HEK293 (cell line): ENCODE measurements around the gene BPNT1.

Experiments used
- CTCF ChIA-PET: fragments of 350-600 bp; formaldehyde crosslinking; extraction: SDS; loops from one replicate; lab custom pipeline; 2021; ENCODE audit warnings: antibody characterized with exemption; lab: Yijun Ruan, JAX
- POLR2A ChIA-PET: fragments of 300-600 bp; formaldehyde crosslinking; extraction: SDS; loops from one replicate; lab custom pipeline; 2020; ENCODE audit warnings: antibody characterized with exemption, inconsistent platforms; lab: Yijun Ruan, JAX
- H3K27ac ChIP-seq: fragments of 200-500 bp; sonication (Bioruptor generic); 2 replicates; pipeline ENCODE4 v1.5.1; 2014; ENCODE audit warnings: low read depth, low read length, control low read depth, inconsistent platforms; ENCODE audit errors: extremely low read depth
- H3K36me3 ChIP-seq, 2 experiments: fragments of 200-500 bp in 1 of 2; sonication (Bioruptor generic) in 1 of 2; 1 replicate in 1 of 2; 2 replicates in 1 of 2; pipeline ENCODE4 v1.5.1; 2014 to 2017; ENCODE audit warnings: inconsistent platforms in 2 of 2, low read length in 2 of 2; ENCODE audit not compliant: control insufficient read depth in 2 of 2, insufficient read depth in 1 of 2
- H3K4me1 ChIP-seq: fragments of 200-500 bp; sonication (Bioruptor generic); 2 replicates; pipeline ENCODE4 v1.5.1; 2014; ENCODE audit warnings: mild to moderate bottlenecking, low read length, inconsistent platforms; ENCODE audit not compliant: control insufficient read depth, insufficient read depth
- H3K4me3 ChIP-seq: 2 replicates; pipeline ENCODE4 v1.5.1; 2011; ENCODE audit warnings: low read depth, mild to moderate bottlenecking, control low read depth, low read length, moderate library complexity
- H3K9me3 ChIP-seq: fragments of 200-500 bp; sonication (Bioruptor generic); 2 replicates; pipeline ENCODE4 v1.5.1; 2014; ENCODE audit warnings: low read depth, low read length, inconsistent platforms; ENCODE audit not compliant: control insufficient read depth, insufficient read depth
- HOXA7 ChIP-seq: sonication (generic); formaldehyde crosslinking; IDR thresholded peaks from 2 replicates; pipeline ENCODE4 v1.8.1; 2022; ENCODE audit warnings: missing genetic modification reagents, borderline replicate concordance
- HOXC10 ChIP-seq: sonication (generic); formaldehyde crosslinking; IDR thresholded peaks from 2 replicates; pipeline ENCODE4 v1.8.1; 2023; ENCODE audit warnings: mild to moderate bottlenecking, missing genetic modification reagents
- SCRT2 ChIP-seq: fragments of 450-650 bp; formaldehyde crosslinking; IDR thresholded peaks from 2 replicates; pipeline ENCODE4 v1.5.1; 2016; ENCODE audit warnings: missing biosample characterization, missing genetic modification characterization
- TRIM28 ChIP-seq: IDR thresholded peaks from 2 replicates; pipeline ENCODE4 v1.6.1; 2011; ENCODE audit warnings: low read length, control low read depth, borderline replicate concordance
- YY1 ChIP-seq: fragments of 450-650 bp; formaldehyde crosslinking; IDR thresholded peaks from 2 replicates; pipeline ENCODE4 v1.5.1; 2018; ENCODE audit warnings: missing biosample characterization, missing genetic modification characterization
- ZBTB49 ChIP-seq: fragments of 450-650 bp; formaldehyde crosslinking; IDR thresholded peaks from 2 replicates; pipeline ENCODE4 v1.5.1; 2016; ENCODE audit warnings: missing biosample characterization, missing genetic modification characterization, low read depth
- ZBTB7A ChIP-seq: fragments of 450-650 bp; formaldehyde crosslinking; IDR thresholded peaks from 2 replicates; pipeline ENCODE4 v1.5.1; 2016; ENCODE audit warnings: low read depth, missing biosample characterization, missing genetic modification characterization
- ZFP3 ChIP-seq: fragments of 450-650 bp; formaldehyde crosslinking; IDR thresholded peaks from 2 replicates; pipeline ENCODE4 v1.5.1; 2016; ENCODE audit warnings: low read depth, missing biosample characterization, missing genetic modification characterization
- ZIC2 ChIP-seq: fragments of 450-650 bp; formaldehyde crosslinking; IDR thresholded peaks from 2 replicates; pipeline ENCODE4 v1.5.1; 2016; ENCODE audit warnings: missing biosample characterization, missing genetic modification characterization
- ZNF248 ChIP-seq: fragments of 450-650 bp; formaldehyde crosslinking; IDR thresholded peaks from 2 replicates; pipeline ENCODE4 v1.5.1; 2017; ENCODE audit warnings: missing biosample characterization, missing genetic modification characterization
- ZNF335 ChIP-seq: fragments of 450-650 bp; formaldehyde crosslinking; conservative IDR thresholded peaks from 2 replicates; pipeline ENCODE4 v1.5.1; 2016; ENCODE audit warnings: missing biosample characterization, missing genetic modification characterization
- ZNF404 ChIP-seq: fragments of 450-650 bp; formaldehyde crosslinking; IDR thresholded peaks from 2 replicates; pipeline ENCODE4 v1.5.1; 2017; ENCODE audit warnings: missing biosample characterization, missing genetic modification characterization
- ZNF510 ChIP-seq: fragments of 450-650 bp; formaldehyde crosslinking; IDR thresholded peaks from 2 replicates; pipeline ENCODE4 v1.5.1; 2018; ENCODE audit warnings: mild to moderate bottlenecking, missing genetic modification characterization, missing biosample characterization; ENCODE audit not compliant: insufficient replicate concordance
- ZNF530 ChIP-seq: fragments of 450-650 bp; formaldehyde crosslinking; IDR thresholded peaks from 2 replicates; pipeline ENCODE4 v1.5.1; 2016; ENCODE audit warnings: low read depth, missing biosample characterization, missing genetic modification characterization
- ZNF555 ChIP-seq: fragments of 450-650 bp; formaldehyde crosslinking; conservative IDR thresholded peaks from 2 replicates; pipeline ENCODE4 v1.5.1; 2017; ENCODE audit warnings: missing biosample characterization, mild to moderate bottlenecking, missing genetic modification characterization, inconsistent platforms
- ZNF580 ChIP-seq: fragments of 450-650 bp; formaldehyde crosslinking; IDR thresholded peaks from 2 replicates; pipeline ENCODE4 v1.5.1; 2016; ENCODE audit warnings: missing biosample characterization, missing genetic modification characterization
- ZNF621 ChIP-seq: fragments of 450-650 bp; formaldehyde crosslinking; IDR thresholded peaks from 2 replicates; pipeline ENCODE4 v1.5.1; 2017; ENCODE audit warnings: missing biosample characterization, missing genetic modification characterization
- ZNF639 ChIP-seq: fragments of 450-650 bp; formaldehyde crosslinking; IDR thresholded peaks from 2 replicates; pipeline ENCODE4 v1.5.1; 2016; ENCODE audit warnings: missing biosample characterization, missing genetic modification characterization
- ZNF645 ChIP-seq: fragments of 450-650 bp; formaldehyde crosslinking; IDR thresholded peaks from 2 replicates; pipeline ENCODE4; 2016; ENCODE audit warnings: missing biosample characterization, missing genetic modification characterization
- ZNF654 ChIP-seq: fragments of 450-650 bp; formaldehyde crosslinking; IDR thresholded peaks from 2 replicates; pipeline ENCODE4 v1.5.1; 2016; ENCODE audit warnings: low read depth, missing biosample characterization, missing genetic modification characterization
- ZNF658 ChIP-seq: fragments of 450-650 bp; formaldehyde crosslinking; IDR thresholded peaks from 2 replicates; pipeline ENCODE4; 2016; ENCODE audit warnings: missing biosample characterization, missing genetic modification characterization
- ZNF707 ChIP-seq: fragments of 450-650 bp; formaldehyde crosslinking; IDR thresholded peaks from 2 replicates; pipeline ENCODE4 v1.5.1; 2016; ENCODE audit warnings: missing biosample characterization, missing genetic modification characterization
- ZNF791 ChIP-seq: fragments of 450-650 bp; formaldehyde crosslinking; IDR thresholded peaks from 2 replicates; pipeline ENCODE4 v1.5.1; 2016; ENCODE audit warnings: missing biosample characterization, missing genetic modification characterization
- ZNF792 ChIP-seq: fragments of 450-650 bp; formaldehyde crosslinking; IDR thresholded peaks from 2 replicates; pipeline ENCODE4 v1.5.1; 2016; ENCODE audit warnings: missing biosample characterization, missing genetic modification characterization
- ZSCAN18 ChIP-seq: fragments of 450-650 bp; formaldehyde crosslinking; IDR thresholded peaks from 2 replicates; pipeline ENCODE4 v1.5.1; 2016; ENCODE audit warnings: missing biosample characterization, missing genetic modification characterization

The BPNT1 gene

GRCh38 chr1:220019071-220019470 lies 70.5 kb downstream of the BPNT1 start:
- H3K9me3 ChIP-seq, result no peaks in the 10 kb centered on the region
- peaks cover 36 to 71% of the 10 kb centered on the region in 2 experiments for H3K36me3 ChIP-seq
- no peaks in the 10 kb centered on the region; the same call in 1 of the 2 replicates for H3K4me1 ChIP-seq
- CTCF ChIA-PET, result interaction anchor here (0.6 to 1.2 kb wide), 2 partner anchors 10 to 572 kb away, joined by 4 to 6 read pairs; no protein-coding TSS in a partner anchor
- POLR2A ChIA-PET, result no interaction called here
- no peak overlapping the region for H3K27ac ChIP-seq
- no peak overlapping the region for H3K4me3 ChIP-seq
- no peak for TF ChIP-seq ZSCAN18 (tag by site-specific recombination)
- TF ChIP-seq ZNF335, result no peak
- no peak for TF ChIP-seq TRIM28
- TF ChIP-seq ZNF510 (tag by site-specific recombination), result no peak
- no peak for TF ChIP-seq ZBTB7A (tag by site-specific recombination)
- TF ChIP-seq ZNF792 (tag by site-specific recombination), result no peak
- no peak for TF ChIP-seq ZNF621 (tag by site-specific recombination)
- TF ChIP-seq SCRT2 (tag by site-specific recombination), result no peak
- TF ChIP-seq ZNF645 (tag by site-specific recombination), result no peak
- no peak for TF ChIP-seq YY1 (tag by site-specific recombination)
- TF ChIP-seq ZNF707 (tag by site-specific recombination), result no peak
- TF ChIP-seq, all 188 proteins: peak for 0

- H3K4me1 ChIP-seq, result no peaks in the 10 kb centered on the region; the same call in 1 of the 2 replicates
- H3K4me3 ChIP-seq, result no peak overlapping the region
- H3K27ac ChIP-seq, result no peak overlapping the region
- POLR2A ChIA-PET, result interaction anchor here (0.7 kb wide), 1 partner anchor 686 kb away, joined by 3 read pairs; no protein-coding TSS in a partner anchor
- no peaks in the 10 kb centered on the region for H3K9me3 ChIP-seq
- TF ChIP-seq ZNF791 (tag by site-specific recombination), result no peak
- TF ChIP-seq ZBTB49 (tag by site-specific recombination), result no peak
- TF ChIP-seq ZNF530 (tag by site-specific recombination), result no peak
- no peak for TF ChIP-seq ZNF654 (tag by site-specific recombination)
- TF ChIP-seq ZNF580 (tag by site-specific recombination), result no peak
- H3K36me3 ChIP-seq, result peaks cover 24 to 52% of the 10 kb centered on the region in 2 experiments
- CTCF ChIA-PET, result interaction anchor here (0.6 kb wide), 1 partner anchor 18 kb away, joined by 4 read pairs; no protein-coding TSS in a partner anchor
Measured at GRCh38 chr1:220013497-220013896, 76.1 kb downstream of the BPNT1 start.

GRCh38 chr1:220012259-220012658 lies 77.3 kb downstream of the BPNT1 start:
- Histone ChIP-seq H3K27ac (no peak overlapping the region), H3K9me3 (no peaks in the 10 kb centered on the region), H3K4me3 (no peak overlapping the region), H3K36me3 (peaks cover 22 to 41% of the 10 kb centered on the region in 2 experiments), H3K4me1 (no peaks in the 10 kb centered on the region; the same call in 1 of the 2 replicates)
- CTCF ChIA-PET, result interaction anchor here (0.8 to 2.2 kb wide), 2 partner anchors 21 to 26 kb away, joined by 3 to 11 read pairs; no protein-coding TSS in a partner anchor
- TF ChIP-seq ZNF555 (tag by site-specific recombination) (no peak), ZNF248 (tag by site-specific recombination) (no peak), ZNF658 (no peak), ZIC2 (tag by site-specific recombination) (no peak), HOXC10 (CRISPR knock-in tag) (no peak), ZNF639 (tag by site-specific recombination) (no peak), HOXA7 (CRISPR knock-in tag) (no peak), ZFP3 (tag by site-specific recombination) (no peak), ZNF404 (tag by site-specific recombination) (no peak)
- POLR2A ChIA-PET, result no interaction called here
